ENCODE data around the gene ULBP3.

ULBP3 gene

DNA sequence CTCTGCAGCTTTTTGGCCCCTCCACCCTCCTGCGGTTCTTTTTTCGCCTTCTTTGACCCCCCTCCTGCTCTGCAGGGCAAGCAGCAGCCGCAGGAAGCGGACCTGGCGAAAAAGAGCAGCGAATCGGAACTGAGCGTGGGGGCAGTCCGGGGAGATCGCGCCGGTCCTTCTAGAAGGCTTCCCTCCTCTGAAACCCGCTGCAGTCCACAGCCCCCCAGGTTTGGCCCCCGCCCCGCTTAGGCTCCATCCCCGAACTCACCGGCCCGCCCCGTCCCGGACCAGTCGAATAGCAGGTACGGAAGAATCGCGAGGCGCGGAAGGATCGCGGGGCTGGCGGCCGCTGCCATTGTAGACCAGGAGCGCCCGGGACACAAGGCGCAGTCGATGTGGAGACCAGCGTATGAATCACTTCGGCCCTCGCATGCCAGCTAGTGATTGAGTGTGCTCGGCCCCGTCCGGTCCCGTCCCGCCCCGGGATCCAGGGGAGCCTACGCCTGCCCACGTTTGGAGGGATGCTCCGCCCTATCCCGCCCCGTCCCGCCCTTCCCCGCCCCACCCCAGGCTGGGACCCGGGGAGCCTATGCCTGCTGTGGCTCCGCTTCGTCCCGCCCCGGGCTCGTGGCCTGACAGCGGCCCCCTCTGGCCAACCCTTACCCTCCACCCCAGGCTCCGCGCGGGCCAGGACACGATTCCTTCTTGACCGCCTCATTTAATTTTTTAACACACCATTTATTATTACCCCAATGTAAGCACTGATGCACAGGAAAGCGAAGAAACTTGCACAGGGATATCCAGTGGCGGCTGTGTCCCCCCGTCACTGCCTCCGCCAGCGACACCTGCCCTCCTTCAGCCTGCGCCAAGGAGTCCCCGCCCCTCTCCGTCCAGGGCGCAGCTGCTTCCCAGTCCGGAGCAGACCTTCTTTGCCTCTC, at the start of gene ULBP3:
TSS of gene ULBP3 (minus strand) at position 402 of the 929 bp plus-strand sequence. CDS start at position 347, 55 bp downstream.
- no peak for FAIRE-seq

DNA sequence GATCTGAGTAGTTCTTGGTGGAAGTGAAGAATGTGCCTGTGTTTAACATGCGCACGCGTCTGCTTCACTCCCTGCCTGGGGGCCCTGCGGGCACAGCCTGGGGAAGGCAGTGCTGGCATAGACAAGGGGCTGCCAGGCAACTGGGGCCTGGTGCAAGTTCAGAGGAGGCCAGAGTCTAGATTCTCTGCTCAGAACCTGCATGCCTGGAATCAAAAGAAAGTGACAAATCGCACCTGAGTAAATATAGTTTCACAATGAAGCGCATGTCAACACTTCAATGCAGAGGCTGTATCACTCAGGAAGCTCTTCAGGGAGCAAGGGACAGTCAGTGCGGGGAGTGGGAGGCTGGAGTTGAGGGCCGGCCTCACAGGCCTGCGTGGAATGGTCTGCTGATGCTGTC, 49.7 kb upstream of the ULBP3 start:
- FAIRE-seq = no peak

DNA sequence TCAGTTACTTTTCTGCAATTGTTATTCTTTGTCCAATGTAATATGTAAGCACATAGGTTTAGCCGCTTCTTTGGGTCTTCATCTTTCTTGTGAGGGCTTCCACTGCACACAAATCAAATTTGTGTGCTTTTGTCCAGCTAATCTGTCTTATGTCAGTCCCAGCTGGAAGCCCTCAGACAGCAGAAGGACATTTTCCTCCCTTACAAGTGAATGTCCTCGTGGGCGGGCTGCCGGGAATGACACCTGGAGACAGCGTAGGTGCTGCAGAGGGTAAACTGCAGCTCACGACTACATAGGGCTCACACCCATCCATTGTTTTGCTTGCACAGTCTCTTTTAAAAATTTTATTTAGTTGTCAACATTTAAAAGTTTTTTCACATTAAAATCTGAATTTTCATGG, 49.3 kb upstream of the ULBP3 start:
- no peak for FAIRE-seq

DNA sequence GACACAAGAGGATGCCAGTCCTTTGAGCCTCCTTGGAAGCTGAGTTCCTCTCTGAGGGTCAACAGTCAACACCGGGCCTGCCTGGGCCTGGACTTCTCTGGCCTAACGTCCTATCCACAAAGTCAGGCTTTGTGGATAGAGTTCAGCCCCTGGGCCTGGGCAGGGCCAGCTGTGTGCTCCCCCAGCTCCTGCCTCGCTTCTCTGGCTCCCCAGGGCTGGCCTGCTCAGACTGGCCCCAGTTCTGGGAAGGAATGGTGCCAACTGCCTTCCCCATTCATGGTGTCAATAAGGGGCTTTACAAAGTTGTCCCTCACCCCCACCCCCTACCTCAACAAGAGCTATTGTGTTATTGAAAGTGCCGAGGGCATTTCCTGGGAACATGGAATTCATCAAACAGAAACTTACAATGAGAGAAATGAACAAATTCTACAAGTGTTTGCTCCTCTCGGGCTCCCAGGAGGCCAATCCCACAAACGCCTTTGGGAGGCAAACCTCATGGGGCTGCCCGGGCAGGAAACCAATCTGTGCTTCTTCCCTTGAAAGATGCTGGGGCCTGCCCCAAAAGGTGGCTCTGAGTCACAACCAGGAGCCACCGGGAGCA, 47.4 kb upstream of the ULBP3 start:
- no peak for FAIRE-seq

GRCh38 chr6:150115769-150116168, 46.8 kb upstream of the ULBP3 start:
- FAIRE-seq = no peak

DNA sequence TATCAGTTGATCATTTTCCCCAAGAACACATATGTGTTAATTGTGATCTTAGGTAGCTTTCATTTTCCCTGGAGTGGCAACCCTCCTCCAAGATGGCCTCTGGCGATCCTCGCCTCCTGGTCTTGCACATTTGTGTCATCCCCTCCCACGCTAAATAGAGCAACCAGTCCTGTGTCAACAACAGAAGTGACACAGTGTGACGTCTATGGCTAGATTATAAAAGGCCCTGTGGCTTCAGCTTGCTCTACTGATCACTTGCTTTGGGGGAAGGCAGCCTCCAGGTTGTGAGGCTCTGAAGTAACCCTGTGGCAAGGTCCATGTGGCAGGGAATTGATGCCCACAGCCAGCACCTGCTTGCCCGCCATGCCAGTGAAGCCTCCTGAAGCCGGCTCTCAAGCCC, 43.3 kb upstream of the ULBP3 start:
- FAIRE-seq = no peak

DNA sequence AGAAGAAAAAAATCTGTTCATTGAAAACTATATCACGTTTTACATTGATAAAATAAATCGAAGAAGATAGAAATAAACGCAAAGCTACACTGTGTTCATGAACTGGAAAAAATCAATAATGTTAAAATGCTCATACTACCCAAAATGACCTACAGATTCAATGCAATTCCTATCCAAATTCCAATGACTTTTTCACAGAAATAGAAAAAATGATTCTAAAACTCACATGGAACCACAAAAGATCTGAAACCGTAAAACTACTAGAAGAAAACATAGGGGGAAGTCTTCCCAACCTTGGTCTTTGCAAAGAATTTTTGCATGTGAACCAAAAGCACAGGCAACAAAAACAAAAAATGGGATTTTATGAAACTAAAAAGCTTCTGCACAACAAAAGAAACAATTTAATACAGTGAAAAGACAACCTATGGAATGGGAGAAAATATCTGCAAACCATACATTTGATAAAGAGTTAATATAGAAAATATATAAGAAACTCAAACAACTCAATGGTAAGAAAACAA, 33.9 kb upstream of the ULBP3 start:
- no peak for FAIRE-seq

DNA sequence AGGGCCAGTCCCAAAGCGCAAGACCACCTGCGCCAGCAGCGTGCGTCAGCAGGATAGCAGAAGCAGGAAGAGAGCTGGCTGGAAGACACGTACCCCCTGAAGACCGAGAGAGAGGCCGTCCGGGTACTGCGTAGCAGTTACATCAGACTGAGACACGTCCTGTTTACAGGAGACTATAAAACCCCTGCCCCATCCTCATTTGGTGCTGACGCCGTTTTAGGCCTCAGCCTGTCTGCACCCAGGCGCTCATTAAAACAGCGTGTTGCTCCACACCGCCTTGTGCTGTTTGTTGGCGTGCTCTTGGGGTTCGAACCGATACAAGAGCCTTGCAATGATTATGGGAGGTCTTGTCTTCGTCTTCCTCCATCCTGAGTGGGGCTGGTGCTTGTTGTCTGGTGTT, 31.8 kb upstream of the ULBP3 start:
- no peak for FAIRE-seq

DNA sequence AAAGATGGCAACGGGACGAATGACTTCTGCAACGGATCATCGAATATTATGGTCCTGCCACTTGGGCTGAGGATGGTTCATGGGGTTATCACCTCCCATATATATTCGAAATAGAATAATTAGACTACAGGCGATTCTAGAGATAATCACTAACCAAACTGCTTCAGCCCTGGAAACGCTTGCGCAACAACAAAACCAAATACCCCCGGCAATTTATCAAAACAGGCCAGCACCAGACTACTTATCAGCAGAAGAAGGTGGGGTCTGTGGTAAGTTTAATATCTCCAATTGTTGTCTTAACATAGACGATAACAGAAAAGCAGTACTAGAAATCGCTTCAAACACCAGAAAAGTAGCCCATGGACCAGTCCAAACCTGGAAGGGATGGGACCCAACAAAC, 31.0 kb upstream of the ULBP3 start:
- FAIRE-seq = no peak

DNA sequence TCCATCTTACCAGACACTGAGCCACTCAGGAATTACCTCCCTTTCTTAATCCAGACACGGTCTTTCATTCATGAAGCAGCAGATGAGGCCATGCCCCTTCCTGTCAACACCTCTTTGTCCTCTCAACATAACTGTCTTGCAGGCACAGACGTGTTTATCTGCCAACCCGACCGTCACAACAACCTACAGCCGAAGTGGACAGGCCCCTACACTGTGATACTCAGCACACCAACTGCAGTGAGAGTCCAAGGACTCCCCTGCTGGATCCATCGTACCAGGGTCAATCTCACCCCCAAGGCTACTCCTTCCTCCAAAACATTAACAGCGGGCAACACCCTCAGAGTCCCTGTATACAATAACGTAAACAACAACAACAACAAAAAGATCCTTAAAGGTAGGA, 30.6 kb upstream of the ULBP3 start:
- no peak for FAIRE-seq

DNA sequence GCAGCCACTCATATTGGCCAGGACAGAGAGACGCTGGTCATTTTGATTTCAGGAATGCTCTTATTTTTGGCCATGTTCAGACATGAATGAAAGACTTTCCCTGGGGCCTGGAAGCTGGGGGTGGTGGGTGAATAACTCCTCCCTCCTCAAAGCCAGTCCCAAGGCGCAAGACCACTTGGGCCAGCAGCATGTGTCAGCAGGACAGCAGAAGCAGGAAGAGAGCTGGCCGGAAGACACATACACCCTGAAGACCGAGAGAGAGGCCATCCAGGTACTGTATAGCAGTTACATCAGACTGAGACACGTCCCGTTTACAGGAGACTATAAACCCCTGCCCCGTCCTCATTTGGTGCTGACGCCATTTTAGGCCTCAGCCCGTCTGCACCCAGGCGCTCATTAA, 29.2 kb upstream of the ULBP3 start:
- no peak for FAIRE-seq

- FAIRE-seq = no peak
These were observed 24.5 kb upstream of the ULBP3 start for GRCh38 chr6:150093397-150093796.

GRCh38 chr6:150091476-150091875, 22.6 kb upstream of the ULBP3 start:
- FAIRE-seq = no peak

DNA sequence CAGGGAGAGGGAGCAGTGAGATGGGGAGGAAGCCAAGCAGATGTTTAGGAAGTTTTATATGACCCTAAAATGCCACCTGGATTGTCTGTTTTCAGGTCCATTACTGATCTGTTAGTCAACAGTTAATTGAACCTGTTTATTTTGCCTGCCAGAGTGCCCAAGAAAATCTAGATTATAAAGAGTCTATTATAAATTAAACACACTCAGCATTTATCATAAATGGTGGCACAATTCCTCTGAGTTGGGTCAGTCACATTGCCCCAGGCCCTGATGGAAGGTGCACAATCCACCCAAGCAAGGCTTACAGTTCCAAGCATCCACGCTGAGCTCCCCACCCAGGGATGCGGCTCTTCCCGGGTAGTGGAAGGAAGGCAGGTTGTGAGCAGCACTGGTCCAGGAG, 21.4 kb upstream of the ULBP3 start:
- FAIRE-seq = no peak

DNA sequence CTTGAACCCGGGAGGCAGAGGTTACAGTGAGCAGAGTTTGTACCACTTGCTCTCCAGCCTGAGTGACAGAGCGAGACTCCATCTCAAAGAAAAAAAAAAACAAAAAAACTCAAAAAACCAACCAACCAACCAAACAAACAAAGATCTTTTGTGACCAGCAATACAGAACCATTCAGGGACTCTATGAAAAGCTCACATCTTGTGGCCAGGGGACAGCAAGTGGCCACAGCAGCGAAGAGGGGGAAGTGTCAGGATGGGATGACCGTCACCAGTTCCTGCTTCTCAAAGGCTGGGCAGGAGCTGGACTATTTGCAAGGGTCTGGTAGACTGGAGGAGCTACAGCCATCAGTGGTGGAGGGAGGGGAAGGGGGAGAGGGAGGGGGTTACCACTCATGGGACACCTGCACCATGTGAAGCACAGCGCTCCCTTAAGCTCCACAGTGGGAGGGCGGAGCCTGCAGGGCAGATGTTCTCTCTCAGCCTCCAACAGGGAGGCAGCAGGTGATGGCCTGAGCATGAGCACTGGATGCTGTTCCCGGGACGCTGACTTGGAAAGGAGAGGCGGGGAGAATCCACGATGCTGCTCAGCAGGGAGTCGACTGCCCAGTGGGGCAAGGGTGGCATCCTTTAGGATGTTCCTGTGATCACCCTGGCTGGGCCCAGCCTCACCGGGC, 19.7 kb upstream of the ULBP3 start:
- no peak for FAIRE-seq

DNA sequence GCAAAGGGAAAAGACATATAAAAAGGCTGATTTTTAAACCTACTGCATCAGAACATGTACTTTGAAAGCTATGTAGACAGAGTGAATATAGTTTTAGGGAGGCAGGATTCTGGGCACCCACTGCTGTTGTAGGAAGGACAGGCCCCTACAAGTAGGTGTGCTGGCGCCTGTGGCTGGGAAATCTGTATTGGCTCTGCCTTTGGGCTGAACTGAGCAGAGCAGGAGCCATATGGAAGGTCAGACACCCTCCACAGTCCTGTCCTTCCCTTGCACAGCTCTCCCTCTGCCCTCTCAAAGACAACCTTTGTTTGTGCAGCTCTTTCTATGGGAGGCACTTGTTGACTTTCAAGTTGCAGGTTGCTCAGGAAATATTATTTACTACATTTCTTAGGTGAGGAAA, 18.4 kb upstream of the ULBP3 start:
- no peak for FAIRE-seq

- no peak for FAIRE-seq
These were observed 17.1 kb upstream of the ULBP3 start for GRCh38 chr6:150086026-150086425.

GRCh38 chr6:150084426-150084825, 15.5 kb upstream of the ULBP3 start:
- no peak for FAIRE-seq

DNA sequence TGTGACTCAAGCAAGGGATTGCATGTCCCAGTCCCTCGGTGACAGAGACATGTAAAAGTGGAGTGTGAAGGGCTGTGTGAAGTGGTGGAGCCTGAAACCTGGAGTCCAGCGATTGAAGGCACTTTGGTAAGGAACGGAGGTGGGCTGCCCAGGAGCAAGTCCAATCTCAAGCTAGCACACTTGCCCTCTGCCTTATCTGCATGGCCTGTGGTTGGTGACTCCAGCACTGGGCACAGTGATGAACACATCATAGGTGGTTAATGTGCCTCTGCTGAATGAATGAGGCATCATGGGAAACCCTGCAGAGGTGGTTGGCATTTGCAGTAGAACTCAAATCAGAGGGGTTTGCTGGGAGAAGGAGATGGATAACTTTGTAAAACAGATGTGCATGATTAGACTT, 14.9 kb upstream of the ULBP3 start:
- FAIRE-seq = no peak

- FAIRE-seq = no peak
These were observed 12.8 kb upstream of the ULBP3 start for GRCh38 chr6:150081702-150082101.

- no peak for FAIRE-seq
These were observed 10.7 kb upstream of the ULBP3 start for GRCh38 chr6:150079604-150080003.

GRCh38 chr6:150078788-150079187, 9.9 kb upstream of the ULBP3 start:
- no peak for FAIRE-seq

GRCh38 chr6:150076196-150076893, 7.4 kb upstream of the ULBP3 start:
- FAIRE-seq = no peak

All from A204.1 (cell line).